ENCODE results near the gene HEPN1. TPM values are rescaled to one million over a fixed set of nuclear protein-coding genes. Genes with fewer than 3 reads are reported as not detected.

Gene HEPN1
- total and polyA plus RNA-seq, 9 of the 15 experiments (the other 6 are each of a cell fraction or from before 2014, with no cell fraction given): not detected

GRCh38 chr11:124875943-124876817 is 42.9 kb upstream of the HEPN1 start (continued):
- peak; percentile 40; the same call in 1 of the 2 replicates for TF ChIP-seq REST (IDR thresholded peaks at IDR 0.05; ENCODE audit: borderline replicate concordance)
- TF ChIP-seq REST (CRISPR knock-in tag; IDR thresholded peaks at IDR 0.05; ENCODE audit: low read depth): no peak
- no peak for TF ChIP-seq DEAF1 (CRISPR knock-in tag; IDR thresholded peaks at IDR 0.05)
- no peak for TF ChIP-seq STAT5B (CRISPR knock-in tag; IDR thresholded peaks at IDR 0.05)
- TF ChIP-seq XRCC4 (IDR thresholded peaks at IDR 0.05; ENCODE audit: extremely low read depth, insufficient read depth, insufficient read length): no peak
- no peak for TF ChIP-seq ARID4B (CRISPR knock-in tag; IDR thresholded peaks at IDR 0.05)
- TF ChIP-seq ZSCAN29 (IDR thresholded peaks at IDR 0.05): no peak
- no peak for TF ChIP-seq HDAC2 (IDR thresholded peaks at IDR 0.05)
- no peak for TF ChIP-seq MAFF (IDR thresholded peaks at IDR 0.05; ENCODE audit: low read length)
- TF ChIP-seq LCOR (CRISPR knock-in tag; IDR thresholded peaks at IDR 0.05): peak; percentile 70; the same call in 1 of the 2 replicates
- TF ChIP-seq NCOA6 (IDR thresholded peaks at IDR 0.05): peak; percentile 67; the same call in 1 of the 2 replicates
- no peak for TF ChIP-seq NCOA4 (IDR thresholded peaks at IDR 0.05; ENCODE audit: partially characterized antibody)
- TF ChIP-seq PPARD (CRISPR knock-in tag; IDR thresholded peaks at IDR 0.05): no peak
- TF ChIP-seq TCF3 (CRISPR knock-in tag; IDR thresholded peaks at IDR 0.05): no peak
- TF ChIP-seq HDGF (IDR thresholded peaks at IDR 0.05): no peak

Data from K562 (cell line).